ES-I3 (cell line): Measurements from ENCODE around the gene CPT1A.

Experiments
- H3K36me3 ChIP-seq: 2 replicates; pipeline ENCODE4 v1.6.1; 2013; ENCODE audit warnings: mild to moderate bottlenecking, low read length, control low read depth, moderate library complexity; ENCODE audit not compliant: insufficient read depth
- H3K4me1 ChIP-seq: 2 replicates; pipeline ENCODE4 v1.6.1; 2013; ENCODE audit warnings: mild to moderate bottlenecking, control low read depth, low read length; ENCODE audit not compliant: insufficient read depth
- H3K9ac ChIP-seq: 2 replicates; pipeline ENCODE4 v1.6.1; 2013; ENCODE audit warnings: low read depth, mild to moderate bottlenecking, low read length, moderate library complexity
- H3K9me3 ChIP-seq: 2 replicates; pipeline ENCODE4 v1.6.1; 2013; ENCODE audit warnings: mild to moderate bottlenecking, low read length, moderate library complexity; ENCODE audit not compliant: control insufficient read depth, insufficient read depth

The CPT1A gene

DNA sequence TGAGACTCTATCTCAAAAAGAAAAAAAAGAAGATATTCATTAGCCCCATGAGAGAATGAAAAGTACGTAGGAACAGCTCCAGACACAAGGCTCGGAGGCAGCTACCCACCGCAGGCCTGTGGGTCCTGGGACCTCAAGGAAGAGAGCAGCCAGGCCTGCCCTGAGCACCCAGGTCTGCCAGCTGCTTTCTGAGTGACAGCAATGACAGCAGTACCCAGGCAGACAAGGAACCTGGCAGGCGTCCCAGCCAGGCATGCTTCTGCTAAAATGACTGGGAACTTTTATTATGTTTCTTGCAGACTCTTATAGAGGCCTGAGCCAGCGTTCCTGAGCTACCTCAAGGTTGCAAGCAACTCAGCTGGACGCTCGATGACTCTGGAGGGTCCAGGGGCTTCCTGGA is 31.6 kb downstream of the CPT1A start:
- Histone ChIP-seq H3K4me1 (no peaks in the 10 kb centered on the region), H3K36me3 (0 out of 2 replicates have a peak, but pooled peaks cover 5% of the 10 kb centered on the region)

DNA sequence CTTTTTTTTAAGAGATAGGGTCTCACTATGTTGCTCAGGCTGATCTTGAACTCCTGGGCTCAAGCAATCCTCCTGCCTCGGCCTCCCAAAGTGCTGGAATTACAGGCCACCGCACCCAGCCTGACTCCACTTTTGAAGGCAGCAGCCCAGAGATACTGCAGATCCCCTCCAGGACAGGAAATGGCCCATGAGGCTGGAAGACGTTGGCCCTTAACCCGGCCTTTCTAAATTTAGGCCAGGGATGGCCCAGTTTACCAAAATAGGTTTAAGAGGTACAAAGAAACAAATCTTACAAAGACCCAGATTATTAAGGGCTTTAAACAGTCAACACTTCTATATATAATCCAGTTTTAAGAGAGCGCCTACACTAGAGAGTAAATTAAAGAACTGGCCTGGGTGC is 32.2 kb downstream of the CPT1A start:
- H3K9me3 ChIP-seq: no peaks in the 10 kb centered on the region
- no peak overlapping the region for H3K9ac ChIP-seq
- H3K4me1 ChIP-seq: no peaks in the 10 kb centered on the region
- no peaks in the 10 kb centered on the region for H3K36me3 ChIP-seq

More for the DNA sequence above, 31.6 kb downstream of the CPT1A start:
- Histone ChIP-seq H3K9ac (no peak overlapping the region), H3K9me3 (no peaks in the 10 kb centered on the region)

DNA sequence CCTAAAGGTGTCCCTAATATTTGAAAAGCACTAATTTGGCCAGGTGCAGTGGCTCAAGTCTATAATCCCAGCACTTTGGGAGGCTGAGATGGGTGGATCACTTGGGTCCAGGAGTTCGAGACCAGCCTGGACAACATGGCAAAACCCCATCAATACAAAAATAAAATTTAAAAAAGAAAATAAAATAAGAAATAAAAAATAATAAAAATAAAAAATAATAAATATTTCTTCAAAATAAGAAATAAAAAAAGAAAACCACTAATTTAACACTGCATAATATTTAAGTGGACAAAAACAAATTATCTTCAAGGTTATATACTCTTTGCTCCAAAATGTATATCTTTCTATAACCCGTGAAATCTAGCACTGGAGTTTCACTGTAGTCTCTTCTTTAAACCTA is 32.9 kb downstream of the CPT1A start:
- Histone ChIP-seq H3K9ac (no peak overlapping the region), H3K4me1 (no peaks in the 10 kb centered on the region), H3K9me3 (no peaks in the 10 kb centered on the region), H3K36me3 (no peaks in the 10 kb centered on the region)

DNA sequence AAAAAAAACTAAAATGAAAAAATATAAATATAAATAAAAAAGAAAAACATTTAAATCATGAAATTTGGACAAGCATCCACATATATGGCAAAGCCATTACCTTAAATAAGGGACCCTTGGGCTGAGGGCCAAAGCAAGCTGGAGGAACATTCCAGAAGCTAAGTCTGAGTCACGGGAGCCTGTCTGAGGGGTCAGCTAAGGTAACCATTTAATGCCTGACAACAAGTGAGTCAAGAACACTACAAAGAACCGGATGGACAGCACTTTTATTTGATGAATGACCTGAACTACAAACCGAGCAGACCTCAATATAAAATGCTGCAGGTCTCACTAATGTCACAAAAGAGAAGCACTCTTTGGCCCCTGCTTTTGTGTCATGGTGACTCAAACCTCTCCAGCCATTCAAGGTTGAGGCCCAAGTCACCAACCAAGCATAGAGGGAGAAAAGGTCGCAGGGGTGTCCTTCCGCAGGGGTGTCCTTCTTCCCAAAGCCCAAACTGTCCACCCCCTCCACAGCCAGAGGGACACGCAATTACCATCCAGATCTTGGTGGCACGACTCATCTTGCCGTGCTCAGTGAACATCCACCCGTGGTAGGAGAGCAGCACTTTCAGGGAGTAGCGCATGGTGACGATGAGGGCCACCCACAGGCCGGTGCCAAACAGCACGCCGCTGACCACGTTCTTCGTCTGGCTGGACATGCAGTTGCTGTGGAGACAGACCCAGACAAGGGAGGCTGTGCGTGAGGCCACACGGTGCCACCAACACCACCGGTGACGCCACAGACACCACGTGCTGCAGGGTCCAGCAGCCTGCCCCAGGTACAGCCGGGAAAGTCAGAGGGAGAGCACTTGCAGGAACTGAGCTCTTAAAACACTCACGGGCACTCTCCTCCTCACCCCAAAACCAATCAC is 34.5 kb downstream of the CPT1A start:
- Histone ChIP-seq H3K4me1 (no peaks in the 10 kb centered on the region), H3K9ac (no peak overlapping the region), H3K9me3 (no peaks in the 10 kb centered on the region), H3K36me3 (peaks cover 2% of the 10 kb centered on the region; the same call in 1 of the 2 replicates)

DNA sequence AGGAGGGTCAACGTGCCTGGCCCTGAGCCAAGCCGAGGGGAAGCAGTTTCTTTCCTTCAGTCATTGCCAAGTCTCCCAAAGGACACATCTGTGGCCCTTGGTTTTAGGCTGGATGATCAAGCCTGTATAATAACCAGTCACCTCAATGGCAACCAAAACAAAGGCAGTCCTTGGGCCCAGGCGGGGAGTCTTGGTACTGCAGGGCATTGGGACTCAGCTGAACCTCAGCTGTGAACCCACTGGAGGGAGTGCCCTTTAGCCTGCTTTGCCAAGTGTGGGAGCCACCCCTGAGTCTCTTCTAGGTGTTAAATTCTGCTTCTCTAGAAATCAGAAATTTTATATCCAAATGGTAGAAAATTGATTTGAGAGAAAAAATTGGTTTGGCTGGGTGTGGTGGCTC is 36.9 kb downstream of the CPT1A start:
- Histone ChIP-seq H3K9ac (no peak overlapping the region), H3K36me3 (peaks cover 2% of the 10 kb centered on the region; the same call in 1 of the 2 replicates), H3K4me1 (no peaks in the 10 kb centered on the region), H3K9me3 (no peaks in the 10 kb centered on the region)

DNA sequence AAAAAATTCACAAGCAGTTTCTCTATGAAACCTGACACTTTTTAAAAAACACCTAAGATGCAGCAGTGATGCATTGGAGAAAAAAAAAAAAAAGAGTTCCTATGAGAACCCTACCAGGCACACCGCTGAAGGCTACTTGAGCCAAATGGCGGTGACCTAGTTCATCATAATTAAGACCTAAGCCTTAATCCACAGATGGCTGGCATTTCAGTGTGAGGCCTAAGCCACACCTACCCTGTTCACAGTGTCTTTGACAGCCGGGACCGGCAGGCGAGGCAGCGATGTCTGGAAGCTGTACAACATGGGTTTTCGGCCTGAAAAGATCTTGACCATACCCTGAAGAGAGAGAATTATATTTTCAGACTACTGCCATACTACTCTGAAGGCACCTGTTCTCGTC is 38.0 kb downstream of the CPT1A start:
- Histone ChIP-seq H3K9me3 (no peaks in the 10 kb centered on the region), H3K36me3 (peaks cover 2% of the 10 kb centered on the region; the same call in 1 of the 2 replicates), H3K9ac (no peak overlapping the region), H3K4me1 (no peaks in the 10 kb centered on the region)

DNA sequence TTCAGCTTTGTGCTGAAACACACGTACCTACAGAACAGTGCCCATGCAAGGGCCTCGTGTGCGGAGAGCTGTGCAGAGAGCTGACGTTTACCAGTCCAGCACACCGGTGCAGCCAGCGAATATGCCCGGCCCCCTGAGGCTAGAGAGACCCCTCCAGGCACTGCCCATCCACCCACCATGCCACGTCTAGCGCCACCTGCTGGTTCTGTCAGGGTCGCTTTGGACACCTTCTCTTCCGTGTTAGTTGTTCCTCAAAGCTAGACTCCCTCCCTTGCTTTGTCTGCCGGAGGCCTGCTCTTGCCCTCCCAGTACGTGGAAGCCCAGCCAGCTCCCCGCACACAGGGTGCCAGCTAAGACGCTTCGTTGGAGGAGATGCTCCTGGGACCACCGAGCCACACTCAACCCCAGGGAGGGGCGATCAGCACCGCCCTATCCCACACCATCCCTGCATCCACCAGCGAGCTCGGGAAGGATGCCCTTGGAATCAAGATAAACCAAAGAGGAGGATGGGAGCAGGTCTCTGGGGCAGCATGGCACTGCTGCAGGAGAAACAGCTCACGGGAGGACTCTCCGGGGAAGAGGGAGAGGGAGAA is 43.4 kb downstream of the CPT1A start:
- H3K4me1 ChIP-seq: no peaks in the 10 kb centered on the region
- no peak overlapping the region for H3K9ac ChIP-seq
- no peaks in the 10 kb centered on the region for H3K9me3 ChIP-seq
- H3K36me3 ChIP-seq: peaks cover 2% of the 10 kb centered on the region; the same call in 1 of the 2 replicates

DNA sequence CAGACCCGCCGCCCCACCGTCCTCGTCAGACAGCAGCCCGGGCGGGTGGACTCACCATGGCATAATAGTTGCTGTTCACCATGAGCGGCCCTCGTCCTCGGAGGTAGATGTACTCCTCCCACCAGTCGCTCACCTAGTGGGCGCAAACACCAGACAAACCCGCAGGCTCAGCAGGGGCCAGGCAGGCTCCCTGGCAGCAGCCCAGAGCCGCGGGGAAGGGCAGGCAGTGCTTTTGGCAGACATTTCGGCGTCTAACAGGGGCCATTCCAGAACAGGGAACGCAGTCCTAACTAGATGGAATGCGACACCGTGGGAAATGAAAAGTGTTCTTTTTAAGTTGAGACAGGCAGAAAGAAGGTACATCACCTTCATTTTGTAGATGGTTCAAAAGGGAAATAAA is 44.9 kb downstream of the CPT1A start:
- H3K4me1 ChIP-seq: no peaks in the 10 kb centered on the region
- H3K36me3 ChIP-seq: peaks cover 3% of the 10 kb centered on the region
- no peaks in the 10 kb centered on the region for H3K9me3 ChIP-seq
- H3K9ac ChIP-seq: no peak overlapping the region

DNA sequence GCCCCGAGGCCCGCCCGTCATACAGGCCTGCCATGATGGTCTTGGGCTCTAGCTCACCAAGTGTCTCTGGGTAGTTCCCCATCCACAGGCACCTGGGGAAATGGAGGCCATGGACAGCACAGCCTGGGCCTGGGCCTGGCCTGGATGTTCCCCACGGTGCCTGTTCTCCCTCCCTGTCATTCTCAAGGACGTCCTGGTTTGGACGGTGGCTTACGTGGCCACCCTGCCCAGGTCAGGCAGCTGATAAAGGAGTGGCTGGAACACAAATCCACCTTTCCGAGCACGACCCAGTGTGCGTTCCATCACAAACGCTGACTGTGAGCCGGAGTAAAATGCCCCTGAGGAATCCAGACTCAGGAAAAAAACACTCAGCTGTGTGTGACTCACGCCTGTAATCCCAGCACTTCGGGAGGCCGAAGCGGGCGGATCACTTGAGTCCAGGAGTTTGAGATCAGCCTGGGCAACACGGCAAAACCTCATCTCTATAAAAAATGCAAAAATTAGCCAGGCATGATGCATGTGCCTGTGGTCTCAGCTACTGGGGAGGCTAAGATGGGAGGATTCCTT is 49.2 kb downstream of the CPT1A start:
- Histone ChIP-seq H3K4me1 (no peaks in the 10 kb centered on the region), H3K9ac (no peak overlapping the region), H3K9me3 (no peaks in the 10 kb centered on the region), H3K36me3 (peaks cover 3% of the 10 kb centered on the region)

DNA sequence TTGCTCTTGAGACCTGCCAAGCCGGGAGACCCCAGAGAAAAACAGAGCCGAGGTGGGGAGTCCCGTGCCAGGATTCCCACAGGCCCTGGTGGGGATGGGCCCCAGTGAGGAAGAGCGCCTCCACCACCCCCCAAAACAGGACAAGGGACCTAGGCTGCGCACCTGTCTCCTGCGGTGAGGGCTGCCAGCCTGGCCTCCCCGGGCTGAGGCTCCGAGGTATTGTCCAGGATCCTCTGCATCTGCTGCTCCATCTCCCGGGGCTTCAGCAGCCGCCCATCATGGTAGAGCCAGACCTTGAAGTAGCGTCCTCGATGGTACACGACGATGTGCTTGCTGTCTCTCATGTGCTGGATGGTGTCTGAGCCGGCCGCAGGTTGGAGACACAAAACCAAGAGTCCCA is 57.1 kb downstream of the CPT1A start:
- Histone ChIP-seq H3K9me3 (no peaks in the 10 kb centered on the region), H3K36me3 (peaks cover 14% of the 10 kb centered on the region; the same call in 1 of the 2 replicates), H3K4me1 (peaks cover 3% of the 10 kb centered on the region; the same call in 1 of the 2 replicates), H3K9ac (no peak overlapping the region)

DNA sequence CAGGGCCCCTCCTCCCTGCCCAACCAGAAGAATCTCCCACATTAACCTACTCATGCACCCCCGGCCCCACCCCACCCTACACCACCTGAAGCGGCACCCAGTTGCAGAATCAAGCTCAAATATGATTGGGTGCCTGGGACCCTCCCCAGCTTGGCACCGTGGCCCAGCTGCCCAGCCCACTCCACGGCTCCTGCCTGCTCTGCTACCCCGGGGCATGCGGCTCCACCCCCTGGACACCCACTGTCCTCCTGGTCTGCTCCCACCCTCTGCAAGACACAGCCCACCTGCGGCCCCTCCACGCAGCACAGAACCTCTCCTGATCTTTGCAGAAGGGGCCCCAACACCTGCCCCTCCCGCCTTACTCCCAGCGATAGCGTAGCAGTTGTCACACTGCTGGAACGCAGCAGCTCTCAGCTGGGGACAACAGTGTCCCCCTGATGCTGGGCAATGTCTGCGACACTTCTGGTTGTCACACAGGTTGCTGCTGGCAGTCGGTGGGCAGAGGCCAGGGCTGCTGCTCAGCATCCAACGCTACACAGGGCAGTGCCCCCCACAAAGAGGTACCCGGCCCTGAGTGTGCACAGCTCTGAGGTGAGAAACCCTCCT is 58.4 kb downstream of the CPT1A start:
- H3K36me3 ChIP-seq: peaks cover 14% of the 10 kb centered on the region; the same call in 1 of the 2 replicates
- no peaks in the 10 kb centered on the region for H3K9me3 ChIP-seq
- H3K9ac ChIP-seq: no peak overlapping the region
- peaks cover 3% of the 10 kb centered on the region; the same call in 1 of the 2 replicates for H3K4me1 ChIP-seq

DNA sequence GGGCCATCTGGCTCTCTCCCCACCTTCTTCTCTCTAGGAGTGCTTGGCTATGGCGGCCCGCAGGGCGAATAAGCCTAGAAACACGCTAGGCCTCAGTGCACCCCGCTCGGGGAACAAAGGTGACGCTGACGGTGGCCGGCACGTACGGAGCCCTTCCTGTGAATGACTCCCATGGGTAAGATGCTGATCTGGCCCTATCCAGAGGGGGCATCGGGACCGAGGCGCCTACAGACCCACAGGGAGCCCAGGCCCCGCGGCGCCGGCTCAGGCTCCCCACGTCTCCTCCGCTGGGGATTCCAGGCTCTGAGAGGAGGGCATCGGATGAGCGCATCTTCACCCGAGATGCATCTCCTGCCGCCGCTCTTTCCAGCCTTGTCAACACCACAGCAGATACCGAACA is 59.0 kb downstream of the CPT1A start:
- peaks cover 3% of the 10 kb centered on the region; the same call in 1 of the 2 replicates for H3K4me1 ChIP-seq
- H3K36me3 ChIP-seq: peaks cover 14% of the 10 kb centered on the region; the same call in 1 of the 2 replicates
- H3K9ac ChIP-seq: no peak overlapping the region
- no peaks in the 10 kb centered on the region for H3K9me3 ChIP-seq

DNA sequence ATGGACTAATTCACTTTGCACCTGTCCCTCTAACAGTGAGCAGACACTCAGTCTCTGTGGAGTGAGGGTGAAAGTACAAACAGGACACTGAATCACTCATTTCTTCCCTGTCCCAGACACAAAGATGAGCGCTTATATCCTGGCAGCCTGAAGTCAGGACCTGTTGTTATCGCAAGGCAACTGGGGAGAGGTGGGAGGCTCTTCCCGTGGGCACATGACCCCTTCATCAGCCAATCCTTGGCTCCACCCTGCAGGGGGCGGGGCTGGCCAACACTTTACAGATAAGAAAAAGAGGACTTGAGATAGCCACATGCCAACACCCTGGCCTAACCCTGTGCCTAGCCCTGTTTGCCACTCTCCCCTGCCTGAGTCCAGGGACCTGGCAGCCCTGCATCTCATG is 60.9 kb downstream of the CPT1A start:
- Histone ChIP-seq H3K36me3 (peaks cover 14% of the 10 kb centered on the region; the same call in 1 of the 2 replicates), H3K9ac (no peak overlapping the region; the same call in 1 of the 2 replicates)

DNA sequence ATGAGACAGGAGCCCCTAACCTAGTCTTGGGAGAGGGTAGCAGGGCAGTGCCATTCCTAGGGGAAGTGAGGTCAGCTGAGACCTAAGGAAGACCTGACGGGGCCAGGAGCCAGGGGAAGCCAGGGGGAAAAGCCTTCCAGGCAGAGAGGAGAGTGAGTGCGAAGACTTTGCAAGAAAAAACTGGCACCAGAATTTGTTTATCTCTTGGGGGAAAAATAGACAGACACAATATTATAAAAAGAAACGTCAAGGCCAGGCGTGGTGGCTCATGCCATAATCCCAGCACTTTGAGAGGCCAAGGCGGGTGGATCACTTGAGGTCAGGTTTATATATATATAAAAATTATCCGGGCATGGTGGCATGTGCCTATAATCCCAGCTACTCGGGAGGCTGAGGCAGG is 63.5 kb downstream of the CPT1A start:
- Histone ChIP-seq H3K9me3 (no peaks in the 10 kb centered on the region), H3K9ac (no peak overlapping the region), H3K36me3 (peaks cover 16% of the 10 kb centered on the region), H3K4me1 (peaks cover 3% of the 10 kb centered on the region; the same call in 1 of the 2 replicates)

More for the DNA sequence above, 60.9 kb downstream of the CPT1A start:
- no peaks in the 10 kb centered on the region for H3K9me3 ChIP-seq
- H3K4me1 ChIP-seq: peaks cover 3% of the 10 kb centered on the region; the same call in 1 of the 2 replicates
